Breast epithelium (tissue), 3 donors: ENCODE results near the gene KRT85.

Experiments used
- CTCF ChIP-seq, 3 donors: fragments of 450-650 bp; IDR thresholded peaks; one replicate each; pipeline ENCODE4 v1.5.1; 2016 to 2017; ENCODE audit warnings: antibody characterized with exemption in 3 of 3, mild to moderate bottlenecking in 3 of 3, moderate library complexity in 3 of 3
- POLR2A ChIP-seq: fragments of 450-650 bp; IDR thresholded peaks from one replicate; pipeline ENCODE4 v1.6.1; 2016; ENCODE audit warnings: antibody characterized with exemption, mild to moderate bottlenecking, moderate library complexity

- TF ChIP-seq CTCF (IDR thresholded peaks at IDR 0.05) (peak; percentile 79 to 88 (median 84)), POLR2A (no peak)
Observed at GRCh38 chr12:52372216-52373154, 5.2 kb upstream of the KRT85 start.
